ENCODE results near the gene AP5Z1. TPM values are rescaled to one million over a fixed set of nuclear protein-coding genes. Genes with fewer than 3 reads are reported as not detected.

Gene AP5Z1
- total RNA-seq, 2 experiments from 2014 or later: 32.8 to 35.0 TPM

- H3K4me3 ChIP-seq (ENCODE audit: low read depth, low read length, poor library complexity, severe bottlenecking): no peak overlapping the region
- no peaks in the 10 kb centered on the region for H3K9me3 ChIP-seq (ENCODE audit: low read length)
- H3K4me2 ChIP-seq (ENCODE audit: low read length): no peak overlapping the region
- H4K20me1 ChIP-seq (ENCODE audit: insufficient read depth, low read length): no peaks in the 10 kb centered on the region
- no peaks in the 10 kb centered on the region for H3K9me2 ChIP-seq (ENCODE audit: insufficient read depth, low read length)
- H3K36me3 ChIP-seq (ENCODE audit: insufficient read depth, low read length): peaks cover 10% of the 10 kb centered on the region
- no peak for TF ChIP-seq CTCF (conservative IDR thresholded peaks at IDR 0.05; ENCODE audit: low read length)
- no peaks in the 10 kb centered on the region for H3K4me1 ChIP-seq (ENCODE audit: insufficient read depth, low read length, poor library complexity, severe bottlenecking)
- intact Hi-C loops (cut with micrococcal nuclease; ENCODE audit: unreplicated experiment): no loop called here
- no TSS peak for BruUV-seq (replicated peaks)
- no peaks in the 10 kb centered on the region for H3K79me2 ChIP-seq (ENCODE audit: insufficient read depth, low read depth, low read length)
- CTCF ChIA-PET (ENCODE audit: unreplicated experiment): no interaction called here
- no peak for DNase-seq (ENCODE audit: low spot score)
- POLR2A ChIA-PET: no interaction called here
- no peak overlapping the region for H2AFZ ChIP-seq (ENCODE audit: low read length)
- H3K27ac ChIP-seq (ENCODE audit: low read depth, low read length, poor library complexity, severe bottlenecking): no peak overlapping the region
Measured at GRCh38 chr7:4787947-4788626, 12.7 kb downstream of the AP5Z1 start.

GRCh38 chr7:4788627-4789189 lies 13.3 kb downstream of the AP5Z1 start:
- no peak for DNase-seq (ENCODE audit: low spot score)
- POLR2A ChIA-PET: no interaction called here
- H3K27ac ChIP-seq (ENCODE audit: low read depth, low read length, poor library complexity, severe bottlenecking): no peak overlapping the region

More at GRCh38 chr7:4788627-4789189, 13.3 kb downstream of the AP5Z1 start:
- TF ChIP-seq EZH2phosphoT487 (IDR thresholded peaks at IDR 0.05; ENCODE audit: borderline replicate concordance, low read depth, low read length) (no peak), CTCF (conservative IDR thresholded peaks at IDR 0.05; ENCODE audit: low read length) (no peak)
- no peak overlapping the region for H3K4me3 ChIP-seq (ENCODE audit: low read depth, low read length, poor library complexity, severe bottlenecking)
- no peaks in the 10 kb centered on the region for H3K4me1 ChIP-seq (ENCODE audit: insufficient read depth, low read length, poor library complexity, severe bottlenecking)
- no peaks in the 10 kb centered on the region for H3K9me3 ChIP-seq (ENCODE audit: low read length)
- no peaks in the 10 kb centered on the region for H3K9me2 ChIP-seq (ENCODE audit: insufficient read depth, low read length)
- H2AFZ ChIP-seq (ENCODE audit: low read length): no peak overlapping the region
- CTCF ChIA-PET (ENCODE audit: unreplicated experiment): no interaction called here
- no TSS peak for BruUV-seq (replicated peaks)
- intact Hi-C loops (cut with micrococcal nuclease; ENCODE audit: unreplicated experiment): no loop called here
- H4K20me1 ChIP-seq (ENCODE audit: insufficient read depth, low read length): no peaks in the 10 kb centered on the region
- no peak overlapping the region for H3K4me2 ChIP-seq (ENCODE audit: low read length)
- H3K36me3 ChIP-seq (ENCODE audit: insufficient read depth, low read length): peaks cover 10% of the 10 kb centered on the region
- no peaks in the 10 kb centered on the region for H3K79me2 ChIP-seq (ENCODE audit: insufficient read depth, low read depth, low read length)
